B cell (primary cell): ENCODE results near the gene ITGA5. TPM values are rescaled to one million over a fixed set of nuclear protein-coding genes. Genes with fewer than 3 reads are reported as not detected.

Experiments
- ATAC-seq: fragments of 200-7000 bp; cut with Tn5 transposase; one replicate; pipeline ENCODE4 v1.10.0; 2021; ENCODE audit warnings: low read depth, mild to moderate bottlenecking, moderate number of reproducible peaks, moderate library complexity
- CTCF ChIA-PET: fragments of 350-600 bp; sonication (Branson Sonifier 250); formaldehyde crosslinking; loops from one replicate; lab custom pipeline; 2021; ENCODE audit warnings: antibody characterized with exemption, inconsistent platforms; lab: Charles Lee
- POLR2A ChIA-PET: fragments of 350-600 bp; sonication (Branson Sonifier 250); formaldehyde crosslinking; loops from one replicate; lab custom pipeline; 2021; ENCODE audit warnings: antibody characterized with exemption; lab: Charles Lee
- DNase-seq: peaks from one replicate; pipeline ENCODE4 v3.0.0; 2013
- H2AFZ ChIP-seq: 2 replicates; pipeline ENCODE4 v1.6.1; 2012; ENCODE audit warnings: mild to moderate bottlenecking, low read depth, low read length; ENCODE audit not compliant: insufficient read depth, poor library complexity, severe bottlenecking
- H3K27ac ChIP-seq, 2 donors: 1 replicate in 1 of 2; 2 replicates in 1 of 2; pipeline ENCODE4 v1.5.1; 2012 to 2013; ENCODE audit warnings: low read length in 2 of 2, mild to moderate bottlenecking in 2 of 2, moderate library complexity in 1 of 2
- H3K27me3 ChIP-seq, 4 experiments: fragments of 200-600 bp in 1 of 4; sonication (generic) in 1 of 4; replicated peaks in 1 of 4; 1 replicate in 2 of 4; 2 replicates in 2 of 4; pipeline versions ENCODE4 v1.6.1 to v1.7.0; 2013 to 2016; ENCODE audit warnings: low read length in 3 of 4, mild to moderate bottlenecking in 2 of 4, mixed read lengths in 1 of 4, moderate library complexity in 1 of 4; ENCODE audit not compliant: insufficient read depth in 4 of 4, control insufficient read depth in 3 of 4; ENCODE audit errors: control extremely low read depth in 1 of 4
- H3K36me3 ChIP-seq, 2 experiments: replicated peaks in 1 of 2; 1 replicate in 1 of 2; 2 replicates in 1 of 2; pipeline versions ENCODE4 v1.6.1 to v1.7.1; 2013; ENCODE audit warnings: low read length in 1 of 2; ENCODE audit not compliant: insufficient read depth in 2 of 2, control insufficient read depth in 1 of 2; ENCODE audit errors: control extremely low read depth in 1 of 2, extremely low read depth in 1 of 2
- H3K4me1 ChIP-seq, 2 donors: fragments of 200-600 bp in 1 of 2; sonication (generic) in 1 of 2; 1 replicate in 1 of 2; 2 replicates in 1 of 2; pipeline versions ENCODE4 v1.5.1 to v1.6.1; 2013 to 2017; ENCODE audit warnings: low read length in 2 of 2; ENCODE audit not compliant: control insufficient read depth in 2 of 2, insufficient read depth in 2 of 2
- H3K4me2 ChIP-seq: replicated peaks from 2 replicates; pipeline ENCODE3; 2012; ENCODE audit warnings: mild to moderate bottlenecking, low read depth, low read length; ENCODE audit not compliant: poor library complexity, severe bottlenecking
- H3K4me3 ChIP-seq, 5 experiments: fragments of 200-600 bp in 1 of 5; sonication (generic) in 1 of 5; 1 replicate in 3 of 5; 2 replicates in 2 of 5; pipeline versions ENCODE4 v1.5.1 to v1.7.0; 2011 to 2016; ENCODE audit warnings: low read length in 4 of 5, mild to moderate bottlenecking in 4 of 5, low read depth in 2 of 5, control low read depth in 1 of 5, moderate library complexity in 1 of 5; ENCODE audit not compliant: insufficient read depth in 1 of 5; ENCODE audit errors: control extremely low read depth in 1 of 5, extremely low read depth in 1 of 5
- H3K79me2 ChIP-seq: fragments of 200-600 bp; sonication (generic); one replicate; pipeline ENCODE4 v1.6.0; 2016; ENCODE audit warnings: low read length; ENCODE audit not compliant: control insufficient read depth, insufficient read depth
- H3K9ac ChIP-seq: fragments of 200-600 bp; sonication (generic); 2 replicates; pipeline ENCODE4 v1.6.1; 2017; ENCODE audit warnings: mild to moderate bottlenecking, low read length, moderate library complexity
- H3K9me3 ChIP-seq, 3 donors: one replicate each; pipeline versions ENCODE4 v1.6.1 to v1.7.1; 2013; ENCODE audit warnings: low read length in 2 of 3; ENCODE audit not compliant: control insufficient read depth in 2 of 3, insufficient read depth in 1 of 3; ENCODE audit errors: control extremely low read depth in 1 of 3
- H4K20me1 ChIP-seq: 2 replicates; pipeline ENCODE4 v1.6.0; 2012; ENCODE audit warnings: mild to moderate bottlenecking, low read length; ENCODE audit not compliant: insufficient read depth, control insufficient read depth, poor library complexity, severe bottlenecking
- H3K27ac Mint-ChIP-seq: one replicate; pipeline ENCODE4 v1.8.0; 2021; ENCODE audit warnings: mixed read lengths
- H3K27me3 Mint-ChIP-seq: one replicate; pipeline ENCODE4 v1.8.0; 2021; ENCODE audit warnings: mixed read lengths
- H3K4me1 Mint-ChIP-seq: one replicate; pipeline ENCODE4 v1.8.0; 2021; ENCODE audit warnings: mixed read lengths
- H3K4me3 Mint-ChIP-seq: one replicate; pipeline ENCODE4 v1.8.0; 2021; ENCODE audit warnings: mixed read lengths
- H3K9me3 Mint-ChIP-seq: one replicate; pipeline ENCODE4 v1.8.0; 2022; ENCODE audit warnings: mixed read lengths; ENCODE audit not compliant: insufficient read depth
- EZH2 ChIP-seq: IDR thresholded peaks from 2 replicates; pipeline ENCODE4 v1.6.1; 2012; ENCODE audit warnings: borderline replicate concordance, low read depth, mild to moderate bottlenecking, moderate library complexity, low read length; ENCODE audit not compliant: insufficient read depth, poor library complexity, severe bottlenecking
- WGBS: methylation state at CpG from one replicate; pipeline ENCODE4 v1.1.5; 2013; ENCODE audit warnings: missing lambda C conversion rate; ENCODE audit not compliant: insufficient coverage; 5-methylcytosine and 5-hydroxymethylcytosine counted together
- intact Hi-C: fragments of 100-400 bp; cut with micrococcal nuclease; formaldehyde crosslinking; loops from one replicate; pipeline ENCODE4 v1.10.0; 2022
- polyA plus RNA-seq: library from polyadenylated mRNA; depleted of rRNA; stranded (reverse); fragments of >200 nt; gene quantifications from 2 replicates; pipeline ENCODE4 v1.2.3, GENCODE V29; 2012
- total RNA-seq, 2 donors: library from RNA; stranded (reverse); fragments of 120-200 nt in 1 of 2; gene quantifications; 1 replicate in 1 of 2; 2 replicates in 1 of 2; pipeline versions ENCODE4 v1.2.3 to v1.2.4, GENCODE V29; 2013 to 2022
- TF ChIP-seq, protein P1 (sequence below): fragments of 200-600 bp; IDR thresholded peaks from one replicate; pipeline ENCODE4 v1.8.0; 2022; ENCODE audit warnings: antibody characterized with exemption, mild to moderate bottlenecking

The ITGA5 gene
- total and polyA plus RNA-seq, 2 donors (not counting 1 experiment from before 2014, with no cell fraction given): 3.6 to 6.1 TPM

- no peak overlapping the region for H3K4me3 ChIP-seq
- ChIA-PET CTCF (interaction anchor here (0.6 to 1.2 kb wide), 4 partner anchors 66 to 103 kb away, joined by 3 to 6 read pairs (median 4); no protein-coding TSS in a partner anchor), POLR2A (no interaction called here)
- H3K27ac ChIP-seq: no peak overlapping the region
- intact Hi-C loops: no loop called here
- H3K9ac ChIP-seq: no peak overlapping the region
- Mint-ChIP-seq H3K4me3 (no peak overlapping the region), H3K4me1 (no peaks in the 10 kb centered on the region), H3K9me3 (no peaks in the 10 kb centered on the region), H3K27me3 (peaks cover 22% of the 10 kb centered on the region), H3K27ac (no peak overlapping the region)
- H3K4me1 ChIP-seq: no peaks in the 10 kb centered on the region
- no peak overlapping the region for H2AFZ ChIP-seq
- no peak overlapping the region for H3K4me2 ChIP-seq
- no peaks in the 10 kb centered on the region for H4K20me1 ChIP-seq
- no peaks in the 10 kb centered on the region for H3K36me3 ChIP-seq
- ATAC-seq: no peak
- 100% methylated on average over 1 of the region's 1 CpG for WGBS
- no peaks in the 10 kb centered on the region for H3K27me3 ChIP-seq
- TF ChIP-seq EZH2: no peak
- TF ChIP-seq, protein P1, sequence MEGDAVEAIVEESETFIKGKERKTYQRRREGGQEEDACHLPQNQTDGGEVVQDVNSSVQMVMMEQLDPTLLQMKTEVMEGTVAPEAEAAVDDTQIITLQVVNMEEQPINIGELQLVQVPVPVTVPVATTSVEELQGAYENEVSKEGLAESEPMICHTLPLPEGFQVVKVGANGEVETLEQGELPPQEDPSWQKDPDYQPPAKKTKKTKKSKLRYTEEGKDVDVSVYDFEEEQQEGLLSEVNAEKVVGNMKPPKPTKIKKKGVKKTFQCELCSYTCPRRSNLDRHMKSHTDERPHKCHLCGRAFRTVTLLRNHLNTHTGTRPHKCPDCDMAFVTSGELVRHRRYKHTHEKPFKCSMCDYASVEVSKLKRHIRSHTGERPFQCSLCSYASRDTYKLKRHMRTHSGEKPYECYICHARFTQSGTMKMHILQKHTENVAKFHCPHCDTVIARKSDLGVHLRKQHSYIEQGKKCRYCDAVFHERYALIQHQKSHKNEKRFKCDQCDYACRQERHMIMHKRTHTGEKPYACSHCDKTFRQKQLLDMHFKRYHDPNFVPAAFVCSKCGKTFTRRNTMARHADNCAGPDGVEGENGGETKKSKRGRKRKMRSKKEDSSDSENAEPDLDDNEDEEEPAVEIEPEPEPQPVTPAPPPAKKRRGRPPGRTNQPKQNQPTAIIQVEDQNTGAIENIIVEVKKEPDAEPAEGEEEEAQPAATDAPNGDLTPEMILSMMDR: no peak
- DNase-seq: no peak
- H3K79me2 ChIP-seq: no peaks in the 10 kb centered on the region
- no peaks in the 10 kb centered on the region for H3K9me3 ChIP-seq
Observed at GRCh38 chr12:54465857-54466523, 46.9 kb upstream of the ITGA5 start.

GRCh38 chr12:54463484-54463883 is 44.4 kb upstream of the ITGA5 start:
- H3K4me3 Mint-ChIP-seq: no peak overlapping the region
- no peaks in the 10 kb centered on the region for H3K9me3 Mint-ChIP-seq

More at GRCh38 chr12:54463484-54463883, 44.4 kb upstream of the ITGA5 start:
- no peaks in the 10 kb centered on the region for H3K4me1 ChIP-seq
- H3K36me3 ChIP-seq: no peaks in the 10 kb centered on the region
- 80% methylated on average over 1 of the region's 3 CpGs for WGBS
- DNase-seq: no peak
- Mint-ChIP-seq H3K27ac (no peak overlapping the region), H3K27me3 (peaks cover 27% of the 10 kb centered on the region), H3K4me1 (no peaks in the 10 kb centered on the region)
- no peak overlapping the region for H3K9ac ChIP-seq
- CTCF ChIA-PET: interaction anchor here (0.6 to 3.0 kb wide), 5 partner anchors 11 to 170 kb away, joined by 3 to 14 read pairs (median 4); no protein-coding TSS in a partner anchor
- no peak overlapping the region for H3K27ac ChIP-seq
- no peaks in the 10 kb centered on the region for H3K79me2 ChIP-seq
- no peak overlapping the region for H3K4me2 ChIP-seq
- H3K9me3 ChIP-seq: no peaks in the 10 kb centered on the region
- TF ChIP-seq, protein P1: no peak
- no peak for TF ChIP-seq EZH2
- H4K20me1 ChIP-seq: no peaks in the 10 kb centered on the region
- intact Hi-C loops: no loop called here
- H3K27me3 ChIP-seq: no peaks in the 10 kb centered on the region
- POLR2A ChIA-PET: no interaction called here
- no peak overlapping the region for H3K4me3 ChIP-seq
- no peak overlapping the region for H2AFZ ChIP-seq
- ATAC-seq: no peak
